Endothelial cell of umbilical vein (primary cell): Measurements from ENCODE around the gene NECTIN2. TPM values are rescaled to one million over a fixed set of nuclear protein-coding genes. Genes with fewer than 3 reads are reported as not detected.

Experiments
- BruUV-seq: library from RNA; stranded (reverse); fragments of 400-500 nt; replicated peaks from 2 replicates; lab custom pipeline; 2021; lab: Mats Ljungman, UMichigan
- CTCF ChIA-PET: fragments of 300-600, 350-600 bp; sonication (Branson Sonifier 250); formaldehyde crosslinking; loops from one replicate; lab custom pipeline; 2021; ENCODE audit warnings: antibody characterized with exemption, inconsistent platforms; lab: Charles Lee
- POLR2A ChIA-PET: fragments of 300-600, 350-600 bp; sonication (Branson Sonifier 250); formaldehyde crosslinking; loops from one replicate; lab custom pipeline; 2021; ENCODE audit warnings: antibody characterized with exemption, inconsistent platforms; lab: Charles Lee
- DNase-seq: peaks from one replicate; pipeline ENCODE4 v3.0.0-alpha.2; 2011; ENCODE audit warnings: low read depth, low spot score
- FAIRE-seq: peaks from 2 replicates; lab custom pipeline; 2011; peaks lifted over from hg19 to GRCh38; lab: Jason Lieb, UNC
- H2AFZ ChIP-seq: 2 replicates; pipeline ENCODE4 v1.6.0; 2012; ENCODE audit warnings: low read depth, low read length, control low read depth, inconsistent platforms
- H3K27ac ChIP-seq: 2 replicates; pipeline ENCODE4 v1.5.1; 2011; ENCODE audit warnings: low read depth, mild to moderate bottlenecking, control low read depth, low read length, moderate library complexity; ENCODE audit not compliant: insufficient read depth
- H3K27me3 ChIP-seq, 2 experiments: 2 replicates each; pipeline versions ENCODE4 v1.6.0 to v1.6.1; 2011; ENCODE audit warnings: low read length in 2 of 2, mixed read lengths in 1 of 2; ENCODE audit not compliant: control insufficient read depth in 2 of 2, insufficient read depth in 2 of 2
- H3K36me3 ChIP-seq, 2 experiments: 2 replicates in 1 of 2; 3 replicates in 1 of 2; pipeline ENCODE4 v1.5.1; 2011; ENCODE audit warnings: low read length in 2 of 2, mild to moderate bottlenecking in 1 of 2, moderate library complexity in 1 of 2; ENCODE audit not compliant: control insufficient read depth in 2 of 2, insufficient read depth in 2 of 2; ENCODE audit errors: extremely low read depth in 1 of 2
- H3K4me1 ChIP-seq: 3 replicates; pipeline ENCODE4 v1.5.1; 2011; ENCODE audit warnings: mild to moderate bottlenecking, low read length; ENCODE audit not compliant: control insufficient read depth, insufficient read depth; ENCODE audit errors: extremely low read depth
- H3K4me2 ChIP-seq: 2 replicates; pipeline ENCODE4 v1.6.1; 2011; ENCODE audit warnings: low read length, control low read depth, mixed read lengths; ENCODE audit not compliant: insufficient read depth
- H3K4me3 ChIP-seq, 3 experiments: fragments of 200-600 bp in 1 of 3; sonication (generic), shearing (Covaris generic) in 1 of 3; replicated peaks in 1 of 3; 2 replicates each; pipeline ENCODE4 v1.5.1; 2011 to 2016; ENCODE audit warnings: control low read depth in 3 of 3, low read length in 3 of 3, mild to moderate bottlenecking in 2 of 3, inconsistent platforms in 1 of 3, low read depth in 1 of 3, moderate library complexity in 1 of 3; ENCODE audit not compliant: insufficient read depth in 1 of 3
- H3K79me2 ChIP-seq: 2 replicates; pipeline ENCODE4 v1.6.0; 2012; ENCODE audit warnings: low read length, inconsistent platforms; ENCODE audit not compliant: control insufficient read depth, insufficient read depth
- H3K9ac ChIP-seq: replicated peaks from 2 replicates; pipeline ENCODE3; 2011; ENCODE audit warnings: low read length, control low read depth; ENCODE audit not compliant: insufficient read depth; ENCODE audit errors: extremely low read depth
- H3K9me1 ChIP-seq: replicated peaks from 3 replicates; pipeline ENCODE4 v1.6.0; 2011; ENCODE audit warnings: mild to moderate bottlenecking, low read length; ENCODE audit not compliant: control insufficient read depth, insufficient read depth; ENCODE audit errors: extremely low read depth
- H3K9me3 ChIP-seq: replicated peaks from 2 replicates; pipeline ENCODE4 v1.5.1; 2012; ENCODE audit warnings: low read length, inconsistent platforms; ENCODE audit not compliant: control insufficient read depth, insufficient read depth
- H4K20me1 ChIP-seq: replicated peaks from 2 replicates; pipeline ENCODE3; 2011; ENCODE audit warnings: mild to moderate bottlenecking, low read length; ENCODE audit not compliant: control insufficient read depth, insufficient read depth; ENCODE audit errors: extremely low read depth
- CTCF ChIP-seq, 2 donors: IDR thresholded peaks; 1 replicate in 1 of 2; 2 replicates in 1 of 2; pipeline ENCODE4 v1.5.1; 2011; ENCODE audit warnings: low read length in 2 of 2, mild to moderate bottlenecking in 2 of 2, moderate library complexity in 2 of 2, control low read depth in 1 of 2, inconsistent platforms in 1 of 2, low read depth in 1 of 2; ENCODE audit not compliant: insufficient read depth in 1 of 2; ENCODE audit errors: extremely low read depth in 1 of 2
- EZH2 ChIP-seq: IDR thresholded peaks from 2 replicates; pipeline ENCODE4 v1.6.1; 2012; ENCODE audit warnings: borderline replicate concordance, low read depth, mild to moderate bottlenecking, moderate library complexity, low read length, inconsistent platforms; ENCODE audit not compliant: severe bottlenecking
- FOS ChIP-seq: IDR thresholded peaks from 2 replicates; pipeline ENCODE4 v1.6.1; 2011; ENCODE audit warnings: mild to moderate bottlenecking, low read length, moderate library complexity, borderline replicate concordance; ENCODE audit not compliant: insufficient read depth
- GATA2 ChIP-seq: IDR thresholded peaks from 2 replicates; pipeline ENCODE4 v1.7.0; 2011; ENCODE audit warnings: low read depth, mild to moderate bottlenecking, moderate library complexity, mixed read lengths, low read length; ENCODE audit not compliant: insufficient read length, insufficient read depth
- JUN ChIP-seq: IDR thresholded peaks from 2 replicates; pipeline ENCODE4 v1.6.1; 2011; ENCODE audit warnings: borderline replicate concordance, low read depth; ENCODE audit not compliant: insufficient read length, insufficient read depth
- MAX ChIP-seq: IDR thresholded peaks from 2 replicates; pipeline ENCODE4 v1.6.1; 2011; ENCODE audit not compliant: insufficient read depth, insufficient read length
- MYC ChIP-seq: IDR thresholded peaks from one replicate; pipeline ENCODE4 v1.6.1; 2011; ENCODE audit warnings: mild to moderate bottlenecking, low read depth, low read length
- POLR2A ChIP-seq: IDR thresholded peaks from 2 replicates; pipeline ENCODE4 v1.6.1; 2012; ENCODE audit warnings: low read depth, mild to moderate bottlenecking, control low read depth, low read length
- POLR2AphosphoS5 ChIP-seq: IDR thresholded peaks from 2 replicates; pipeline ENCODE4 v1.6.1; 2012; ENCODE audit warnings: low read depth, mild to moderate bottlenecking, control low read depth, low read length, moderate library complexity; ENCODE audit not compliant: insufficient read depth
- dilution Hi-C: fragments of 300-500 bp; cut with MboI; formaldehyde crosslinking; loops from one replicate; pipeline ENCODE4 v1.15.0; 2019; ENCODE audit warnings: low sequenced_read_pairs; ENCODE audit not compliant: extremely low pct_ligation_motif_present
- intact Hi-C: fragments of 100-400 bp; cut with micrococcal nuclease; formaldehyde crosslinking; loops from one replicate; pipeline ENCODE4 v1.10.0; 2022
- polyA plus RNA-seq, 4 experiments: library from polyadenylated mRNA; depleted of rRNA in 3 of 4; stranded (reverse) in 3 of 4; unstranded in 1 of 4; fragments of >200 nt; gene quantifications; 2 replicates each; pipeline versions ENCODE4 v1.2.1 to v1.2.3, GENCODE V29; 2011 to 2012; ENCODE audit warnings: missing spikeins in 1 of 4
- total RNA-seq: library from RNA; stranded (reverse); gene quantifications from 2 replicates; pipeline ENCODE4 v1.2.3, GENCODE V29; 2021

NECTIN2 gene
- total and polyA plus RNA-seq, 2 donors (not counting 3 experiments of a cell fraction or from before 2014, with no cell fraction given), result 211 to 238 TPM

GRCh38 chr19:44845286-44845611, 848 bp upstream of the NECTIN2 start:
- H3K4me2 ChIP-seq, result peak overlapping the region; percentile 84
- H2AFZ ChIP-seq, result peak overlapping the region; percentile 99
- no peaks in the 10 kb centered on the region for H3K9me3 ChIP-seq
- ChIA-PET CTCF (interaction anchor here (1.0 to 1.5 kb wide), 7 partner anchors 24 to 156 kb away, joined by 4 to 32 read pairs (median 10); partner anchors contain the start of gene BCAM), POLR2A (interaction anchor here (1.0 kb wide), 1 partner anchor 45 kb away, joined by 3 read pairs; no protein-coding TSS in a partner anchor)
- BruUV-seq, result no TSS peak
- peaks cover 40% of the 10 kb centered on the region for H3K79me2 ChIP-seq
- H3K36me3 ChIP-seq, result no peaks in the 10 kb centered on the region
- no peak for DNase-seq
- H3K4me3 ChIP-seq, result peak overlapping the region in 2 of 3 experiments; percentile 40 to 58
- no peak for TF ChIP-seq JUN
- no peak for TF ChIP-seq POLR2A
- H3K27me3 ChIP-seq, result no peaks in the 10 kb centered on the region
- FAIRE-seq, result no peak
- peak overlapping the region; percentile 68 for H3K27ac ChIP-seq
- H4K20me1 ChIP-seq, result no peaks in the 10 kb centered on the region
- H3K9ac ChIP-seq, result peak overlapping the region; percentile 73
- intact Hi-C loops, result loop anchor here (1.0 to 5.0 kb wide), 4 partner anchors 36 to 274 kb away; partner anchors contain the start of gene BCAM
- peaks cover 29% of the 10 kb centered on the region for H3K4me1 ChIP-seq
- dilution Hi-C loops, result no loop called here
- H3K9me1 ChIP-seq, result no peaks in the 10 kb centered on the region

GRCh38 chr19:44846455-44847143, 502 bp downstream of the NECTIN2 start:
- H3K4me3 ChIP-seq, result peak overlapping the region; percentile 69 to 96 (median 83)
- H3K4me1 ChIP-seq, result peaks cover 38% of the 10 kb centered on the region
- peaks cover 53% of the 10 kb centered on the region for H3K79me2 ChIP-seq
- intact Hi-C loops, result loop anchor here (1.0 to 5.0 kb wide), 2 partner anchors 109 to 259 kb away; partner anchors contain the start of gene CLPTM1
- no peaks in the 10 kb centered on the region for H3K9me3 ChIP-seq
- H2AFZ ChIP-seq, result no peak overlapping the region
- H3K4me2 ChIP-seq, result peak overlapping the region; percentile 96
- peaks cover 0 to 2% of the 10 kb centered on the region in 2 experiments for H3K36me3 ChIP-seq
- FAIRE-seq, result no peak
- dilution Hi-C loops, result no loop called here
- no peak for TF ChIP-seq MAX
- TF ChIP-seq JUN, result no peak
- no peak for TF ChIP-seq MYC
- peak; percentile 45 for TF ChIP-seq POLR2A
- no peak for TF ChIP-seq CTCF (IDR thresholded peaks at IDR 0.05; ENCODE audit: extremely low read depth in 1 of 2, insufficient read depth in 1 of 2, low read depth in 1 of 2, low read length in 2 of 2)
- TF ChIP-seq EZH2, result no peak
- no peak for TF ChIP-seq GATA2
- TF ChIP-seq POLR2AphosphoS5, result peak; percentile 1
- no peak for TF ChIP-seq FOS
- POLR2A ChIA-PET, result no interaction called here
- peak; percentile 32 for DNase-seq
- peak overlapping the region; percentile 96 for H3K9ac ChIP-seq
- H3K27me3 ChIP-seq, result no peaks in the 10 kb centered on the region
- no peaks in the 10 kb centered on the region for H3K9me1 ChIP-seq
- H3K27ac ChIP-seq, result peak overlapping the region; percentile 99
- no peaks in the 10 kb centered on the region for H4K20me1 ChIP-seq
- BruUV-seq, result no TSS peak
- CTCF ChIA-PET, result interaction anchor here (0.7 to 1.4 kb wide), 8 partner anchors 22 to 189 kb away, joined by 3 to 28 read pairs (median 8); no protein-coding TSS in a partner anchor
